GM21723 (cell line): ENCODE results near the gene MRFAP1L1.
"Not testable (repeated sequence)": the region's sequence is repeated elsewhere in the genome, so short reads cannot be mapped to it uniquely, and the experiment has no call there.

Source experiments
- ATAC-seq: cut with Tn5 transposase; IDR thresholded peaks from one replicate; pipeline ENCODE4 v1.9.1; 2021; ENCODE audit warnings: mild to moderate bottlenecking, moderate library complexity; ENCODE audit not compliant: unreplicated experiment

Gene MRFAP1L1

DNA sequence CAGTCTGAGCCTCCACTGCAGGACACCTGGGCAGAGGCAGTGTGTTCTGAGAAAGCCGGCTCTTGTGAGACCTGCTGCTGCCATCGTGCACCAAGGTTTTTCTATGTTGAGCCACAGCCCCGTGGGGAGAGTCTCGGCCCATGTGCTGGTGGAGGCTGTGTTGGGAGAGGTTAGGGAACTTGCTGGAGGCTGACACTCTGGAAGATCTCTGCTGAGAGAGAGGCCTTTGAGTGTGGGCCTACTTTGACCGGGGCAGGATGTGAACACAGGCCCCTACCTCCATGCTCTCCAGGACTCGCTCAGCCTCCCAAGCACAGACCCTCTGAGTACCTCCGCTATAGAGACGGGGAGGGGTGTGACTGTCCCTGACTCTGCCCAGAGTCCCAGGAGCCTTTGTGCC, 17.3 kb downstream of the MRFAP1L1 start:
- ATAC-seq: no peak

DNA sequence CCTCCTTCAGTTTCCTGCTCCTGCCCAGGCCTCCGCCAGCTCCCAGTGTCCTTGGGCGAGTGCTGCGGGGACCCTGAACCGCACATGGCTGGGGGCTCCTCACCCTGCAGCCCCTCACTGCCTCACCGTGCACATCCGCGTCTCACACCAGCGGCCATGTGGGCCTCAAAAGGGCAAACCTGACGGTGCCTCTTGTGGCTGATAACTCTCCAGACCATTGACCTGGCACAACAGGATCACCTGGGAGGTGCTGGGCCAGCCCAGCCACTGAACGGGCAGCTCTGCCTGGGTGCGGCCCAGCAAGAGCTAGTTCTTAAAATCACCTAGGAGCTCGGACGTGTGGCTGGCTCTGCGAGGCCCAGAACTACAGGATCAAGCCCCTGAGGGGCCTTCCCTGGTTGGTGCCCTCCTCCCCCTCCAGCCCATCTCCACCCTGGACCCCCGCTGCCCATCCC, 20.1 kb downstream of the MRFAP1L1 start:
- ATAC-seq: no peak

DNA sequence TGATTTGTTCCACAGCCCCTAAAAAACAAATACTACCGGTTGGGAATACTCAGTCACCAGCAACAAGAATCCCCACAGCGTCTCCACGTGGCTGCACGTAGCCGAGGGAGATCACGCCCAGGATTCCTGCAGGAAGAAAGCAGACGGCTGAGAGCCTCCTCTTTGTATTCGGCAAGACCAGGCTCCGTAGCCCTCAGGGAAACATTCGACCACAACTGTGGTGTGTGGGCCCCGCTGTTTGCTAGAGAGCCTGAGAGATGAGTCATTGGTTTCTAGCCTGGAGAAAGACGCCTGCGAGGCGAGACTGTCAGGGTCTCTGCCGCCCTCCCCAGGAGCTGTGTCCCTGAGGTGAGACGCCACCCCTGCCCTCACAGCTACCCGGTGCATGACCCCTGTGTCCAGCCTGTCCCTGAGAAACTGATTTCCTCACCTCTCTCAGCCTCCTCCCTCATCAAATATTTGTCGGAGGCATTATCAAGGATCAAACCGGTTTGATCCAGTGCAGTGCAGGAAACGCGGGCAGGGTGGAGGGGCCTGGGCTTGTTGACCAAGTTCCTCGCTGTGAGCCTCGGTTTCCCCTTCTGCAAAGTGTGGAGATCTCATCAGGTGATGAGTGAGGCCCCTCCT, 20.7 kb downstream of the MRFAP1L1 start:
- peak; percentile 92 for ATAC-seq

DNA sequence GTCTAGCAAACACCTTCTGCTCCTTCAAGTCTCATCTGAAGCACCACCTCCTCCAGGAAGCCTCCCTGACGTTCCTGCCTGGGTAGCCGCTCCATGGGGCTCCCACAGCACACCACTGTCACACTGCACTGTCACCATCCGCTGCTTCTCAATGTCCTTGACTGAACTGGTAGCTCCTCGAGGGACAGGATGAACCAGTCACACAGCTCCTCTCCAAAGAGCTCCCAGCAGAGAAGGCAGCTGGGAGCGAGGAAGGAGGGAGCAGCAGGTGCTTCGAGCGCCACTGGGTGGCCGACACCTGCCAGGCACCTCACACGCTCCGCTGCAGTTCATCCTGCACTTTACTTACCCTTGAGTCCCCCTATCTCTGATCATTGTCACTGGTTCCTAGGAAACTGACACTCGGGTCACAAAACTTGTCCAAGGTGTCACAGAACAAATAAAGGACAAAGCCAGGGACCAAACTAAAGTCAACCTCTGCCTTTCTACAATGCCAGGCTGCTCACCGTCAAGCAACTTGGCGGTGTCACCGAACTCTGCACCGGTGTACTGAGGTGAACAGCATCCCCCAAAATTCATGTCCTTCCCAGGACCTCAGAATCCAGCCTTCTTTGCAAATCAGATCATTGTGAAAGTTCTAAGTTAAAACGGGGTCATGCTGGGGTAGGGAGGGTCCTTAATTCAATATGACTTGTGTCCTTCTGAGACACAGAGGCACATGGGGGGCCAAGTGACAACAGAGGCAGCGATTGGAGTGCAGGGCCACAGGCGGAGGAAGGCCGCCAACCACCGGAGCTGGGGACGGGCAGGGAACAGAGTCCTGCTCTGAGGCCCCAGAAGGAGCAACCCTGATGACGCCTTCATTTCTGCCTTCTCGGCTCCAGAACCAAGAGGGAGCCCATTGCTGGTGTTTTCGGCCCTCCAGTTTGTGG, 21.5 kb downstream of the MRFAP1L1 start:
- no peak for ATAC-seq

DNA sequence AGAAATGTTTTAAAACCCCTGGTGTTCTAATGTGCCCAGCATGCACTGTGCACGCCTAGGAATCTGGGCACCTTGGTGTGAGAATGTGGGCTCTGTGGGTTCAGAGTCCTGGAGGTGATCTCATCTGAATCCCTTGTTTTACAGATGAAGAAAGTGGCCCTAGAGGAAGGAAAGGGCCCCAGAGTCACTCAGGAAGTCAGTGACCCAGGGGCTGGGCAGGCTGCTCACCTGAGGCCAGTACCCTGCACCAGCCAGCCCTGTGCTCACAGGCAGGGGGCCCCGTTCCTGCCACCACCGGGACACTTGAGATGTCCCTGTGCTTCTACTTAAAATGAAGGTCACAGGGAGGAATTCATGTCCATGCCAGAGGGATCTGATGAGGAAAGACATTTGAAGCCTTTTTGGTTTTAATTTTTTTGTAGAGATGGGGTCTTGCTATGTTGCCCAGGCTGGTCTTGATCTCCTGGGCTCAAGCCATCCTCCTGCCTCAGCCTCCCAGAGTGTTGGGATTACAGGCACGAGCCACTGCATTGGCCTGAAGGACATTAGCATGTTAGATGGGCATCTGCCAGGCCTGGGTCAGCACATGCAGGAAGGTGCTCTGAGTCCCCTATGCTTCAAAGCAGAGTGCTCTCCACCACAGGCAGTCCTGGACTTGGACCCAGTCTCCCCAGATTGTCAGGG, 23.4 kb downstream of the MRFAP1L1 start:
- ATAC-seq: no peak

DNA sequence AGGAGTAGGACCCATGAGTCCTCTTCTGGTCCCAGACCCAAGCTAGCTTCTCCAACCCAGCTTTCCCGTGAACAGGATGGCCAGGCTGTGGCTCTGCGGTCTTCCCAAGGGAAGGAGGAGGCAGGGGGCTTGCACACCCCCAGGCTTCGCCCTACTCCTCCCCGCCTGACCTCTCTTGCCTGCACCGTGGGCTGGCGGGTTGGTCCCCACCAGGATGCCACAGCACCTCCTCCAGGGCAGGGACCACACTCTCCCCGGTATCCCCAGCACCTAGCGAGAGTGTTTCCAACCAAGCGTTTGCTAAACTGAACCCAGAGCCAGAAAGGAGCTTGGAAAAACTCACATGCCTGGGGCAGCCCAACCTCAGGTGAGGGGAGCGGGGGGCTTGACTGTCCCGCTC, 25.0 kb downstream of the MRFAP1L1 start:
- no peak for ATAC-seq

DNA sequence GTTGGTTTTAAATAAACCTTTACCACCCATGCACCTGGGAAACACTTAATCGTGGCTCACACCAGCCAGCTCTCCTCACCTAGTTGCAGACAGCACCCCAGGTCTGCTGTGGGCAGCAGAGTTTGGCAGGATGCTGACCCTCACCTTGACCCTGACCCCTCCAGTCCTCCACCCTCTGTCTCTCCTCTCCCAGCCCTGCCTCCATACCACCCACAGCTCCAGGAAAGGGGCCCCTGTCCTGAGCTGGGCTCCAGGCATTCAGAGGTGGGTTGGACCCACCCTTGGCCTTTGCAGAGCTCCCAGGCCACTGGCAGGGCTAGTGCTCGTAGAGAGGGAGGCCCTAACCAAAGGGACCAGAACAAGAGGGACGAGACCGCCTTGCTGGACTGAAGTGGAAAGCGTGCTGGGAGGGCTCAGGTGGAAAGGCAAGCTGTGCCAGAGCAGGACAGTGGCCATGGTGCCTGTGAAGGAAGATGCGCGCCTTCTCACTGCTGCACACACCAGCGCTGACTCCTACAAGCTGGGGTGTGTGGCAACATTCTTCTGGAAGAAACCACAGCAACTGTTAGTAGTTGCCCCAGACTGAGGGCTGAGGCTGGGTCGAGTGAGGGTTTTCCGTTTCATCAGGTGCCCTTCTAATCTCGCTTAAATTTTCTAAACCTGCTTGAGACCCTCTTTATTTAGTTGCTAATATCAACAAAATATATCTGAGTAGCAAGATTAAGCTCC, 26.6 kb downstream of the MRFAP1L1 start:
- ATAC-seq: no peak

DNA sequence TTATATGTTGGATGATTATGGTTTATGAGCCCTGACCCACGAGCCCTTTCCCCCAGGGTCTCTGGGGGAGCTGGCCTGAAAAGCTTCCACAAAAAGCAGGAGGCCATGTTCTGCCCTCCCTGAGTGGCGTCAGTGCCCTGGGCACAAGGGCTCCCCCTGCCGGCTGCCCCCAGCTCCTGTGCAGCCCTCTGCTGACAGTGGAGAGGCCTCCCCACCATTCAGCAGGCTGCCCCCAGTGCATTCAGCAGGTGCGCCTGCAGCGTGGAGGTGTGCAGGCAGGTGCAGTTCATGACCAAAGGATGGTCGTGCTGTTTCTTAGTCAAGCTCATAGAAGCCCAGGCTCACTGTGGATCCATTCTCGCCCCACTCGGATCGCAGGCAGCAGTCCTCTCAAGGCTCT, 28.5 kb downstream of the MRFAP1L1 start:
- no peak for ATAC-seq

DNA sequence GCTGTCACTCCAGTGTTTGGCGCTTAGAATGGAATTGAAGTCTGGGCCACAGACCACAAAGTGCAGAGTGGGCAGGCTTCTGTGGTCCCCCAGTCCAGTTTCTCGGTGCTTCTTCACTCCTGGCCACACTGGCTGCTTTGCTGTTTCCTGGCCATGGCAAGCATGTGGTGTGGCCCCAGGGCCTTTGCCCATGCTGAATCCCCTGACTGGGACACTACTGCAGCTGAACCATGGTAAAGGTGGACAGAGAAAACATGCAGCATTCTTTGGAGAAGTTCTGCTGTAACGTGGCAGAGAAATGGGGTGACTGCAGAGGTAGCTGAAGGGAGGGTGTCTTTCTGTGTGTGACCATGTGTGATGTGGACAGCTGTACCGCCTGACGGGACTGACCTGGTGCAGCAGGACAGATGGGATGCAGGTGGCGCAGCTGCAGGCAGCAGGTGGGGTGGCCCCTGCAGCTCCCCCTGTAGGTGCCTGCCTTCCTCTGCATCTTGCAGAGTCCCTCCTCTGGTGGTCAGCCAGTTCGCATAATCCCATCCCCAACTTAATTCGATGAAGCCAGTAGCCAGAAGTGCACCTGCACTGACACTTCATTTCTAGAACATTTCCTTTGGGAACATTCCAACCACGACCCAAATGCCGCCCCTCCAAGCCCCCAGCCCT, 29.2 kb downstream of the MRFAP1L1 start:
- ATAC-seq: no peak

DNA sequence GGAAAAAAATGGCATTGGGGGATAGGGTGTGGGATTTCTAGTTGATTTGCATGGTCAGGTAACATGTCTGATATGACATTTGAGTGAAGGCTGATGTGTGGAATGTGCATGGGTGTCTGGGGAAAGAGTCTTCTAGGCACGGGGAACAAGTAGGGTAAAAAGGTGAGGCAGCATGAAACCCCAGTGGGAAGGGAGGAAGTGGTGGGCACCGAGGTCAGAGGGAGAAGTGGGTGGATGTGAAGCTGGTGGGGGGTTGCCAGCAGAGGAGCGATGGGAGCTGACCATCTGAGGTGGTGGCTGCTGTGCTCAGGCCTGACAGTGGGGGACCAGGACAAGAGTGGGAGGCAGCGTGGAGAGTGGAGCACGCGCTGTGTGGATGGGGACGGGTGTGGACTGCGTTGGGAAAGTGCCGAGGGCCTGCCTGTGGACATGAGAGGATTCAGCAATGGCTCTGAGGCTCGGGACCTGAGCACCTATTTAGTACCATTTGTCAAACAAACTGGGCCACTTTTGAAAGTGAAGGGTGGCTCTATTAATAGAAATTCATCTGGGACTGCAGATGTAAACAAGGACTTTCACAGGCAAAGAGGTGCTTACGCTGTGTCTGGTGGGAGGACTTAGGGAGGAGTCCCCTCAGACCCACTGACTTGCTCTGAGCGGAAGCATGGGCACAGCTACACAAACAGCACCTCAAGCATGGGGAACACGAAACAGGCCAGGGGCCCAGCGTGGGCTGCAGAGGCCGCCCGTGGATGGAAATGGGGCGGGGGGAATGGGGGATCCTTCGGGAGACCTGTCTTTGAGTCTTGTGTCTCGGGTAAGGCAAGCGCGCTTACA, 32.7 kb downstream of the MRFAP1L1 start:
- ATAC-seq: no peak

DNA sequence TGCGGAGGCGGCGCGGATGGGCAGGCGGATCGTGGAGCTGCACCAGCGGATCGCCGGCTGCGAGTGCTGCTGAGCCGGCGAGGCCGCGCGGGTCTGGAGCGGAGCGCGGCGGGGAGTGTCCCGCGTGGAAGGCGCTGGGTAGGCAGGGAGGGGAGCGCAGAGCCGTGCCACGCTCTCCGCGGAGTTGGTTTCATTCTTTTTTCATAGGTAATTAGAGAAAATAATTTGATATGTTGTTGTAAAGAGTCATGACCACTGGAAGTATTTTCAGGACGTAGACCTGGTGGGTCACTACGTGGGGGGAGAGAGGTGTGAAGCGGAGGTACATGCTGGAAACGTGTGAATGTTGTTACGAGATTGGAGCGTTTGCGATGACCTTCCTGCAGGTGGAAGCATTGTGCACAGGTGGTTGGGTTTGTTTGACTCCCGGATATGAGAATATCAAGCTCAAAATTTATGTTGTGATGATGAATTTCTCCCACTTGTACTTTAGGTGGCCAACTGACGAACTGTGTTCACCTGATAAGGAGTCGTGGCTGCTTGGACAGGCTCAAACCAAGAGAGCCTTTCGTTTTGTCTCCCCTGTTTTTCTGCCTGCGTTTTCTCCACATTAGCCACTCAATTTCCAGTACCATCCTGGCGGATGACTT, 35.0 kb downstream of the MRFAP1L1 start:
- ATAC-seq: peak; percentile 51

DNA sequence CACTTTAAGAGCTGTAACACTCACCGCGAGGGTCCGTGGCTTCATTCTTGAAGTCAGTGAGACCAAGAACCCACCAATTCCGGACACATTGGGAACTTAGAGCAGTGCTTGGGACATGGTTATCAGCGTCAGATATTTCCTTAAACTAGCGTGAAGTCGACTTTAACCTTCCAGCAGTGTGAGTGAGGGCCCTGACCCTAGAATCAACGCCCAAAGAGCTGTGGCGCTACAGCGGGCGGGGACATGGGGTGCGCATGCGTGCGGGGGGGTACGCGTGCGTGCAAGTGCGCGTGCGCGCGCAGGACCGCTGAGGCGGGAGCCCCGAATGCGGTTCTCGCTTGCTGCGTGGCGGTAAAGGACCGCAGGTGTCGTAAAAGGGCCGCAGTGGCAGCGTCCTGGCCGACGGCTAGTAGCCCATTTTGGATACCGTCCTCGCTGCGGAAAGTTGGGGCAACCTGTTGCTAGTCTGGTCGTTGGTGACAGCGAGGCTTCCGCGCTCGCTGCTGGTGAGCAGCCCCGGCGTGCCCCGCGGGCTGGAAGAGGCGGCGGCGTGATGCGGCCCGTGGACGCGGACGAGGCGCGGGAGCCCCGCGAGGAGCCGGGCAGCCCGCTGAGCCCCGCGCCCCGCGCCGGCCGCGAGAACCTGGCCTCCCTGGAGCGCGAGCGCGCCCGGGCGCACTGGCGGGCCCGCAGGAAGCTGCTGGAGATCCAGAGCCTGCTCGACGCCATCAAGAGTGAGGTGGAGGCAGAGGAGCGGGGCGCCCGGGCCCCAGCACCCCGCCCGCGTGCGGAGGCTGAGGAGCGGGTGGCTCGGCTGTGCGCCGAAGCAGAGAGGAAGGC, 35.8 kb downstream of the MRFAP1L1 start:
- peak; percentile 74 for ATAC-seq

DNA sequence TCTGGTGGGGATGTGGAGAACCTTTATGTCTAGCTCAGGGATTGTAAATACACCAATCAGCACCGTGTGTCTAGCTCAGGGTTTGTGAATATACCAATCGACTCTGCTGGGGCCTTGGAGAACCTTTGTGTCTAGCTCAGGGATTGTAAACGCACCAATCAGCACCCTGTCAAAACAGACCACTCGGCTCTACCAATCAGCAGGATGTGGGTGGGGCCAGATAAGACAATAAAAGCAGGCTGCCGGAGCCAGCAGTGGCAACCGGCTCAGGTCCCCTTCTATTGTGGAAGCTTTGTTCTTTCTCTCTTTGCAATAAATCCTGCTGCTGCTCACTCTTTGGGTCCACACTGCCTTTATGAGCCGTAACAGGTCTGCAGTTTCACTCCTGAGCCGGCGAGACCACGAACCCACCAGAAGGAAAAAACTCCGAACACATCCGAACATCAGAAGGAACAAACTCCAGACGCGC, 36.4 kb downstream of the MRFAP1L1 start:
- not testable (repeated sequence) for ATAC-seq

DNA sequence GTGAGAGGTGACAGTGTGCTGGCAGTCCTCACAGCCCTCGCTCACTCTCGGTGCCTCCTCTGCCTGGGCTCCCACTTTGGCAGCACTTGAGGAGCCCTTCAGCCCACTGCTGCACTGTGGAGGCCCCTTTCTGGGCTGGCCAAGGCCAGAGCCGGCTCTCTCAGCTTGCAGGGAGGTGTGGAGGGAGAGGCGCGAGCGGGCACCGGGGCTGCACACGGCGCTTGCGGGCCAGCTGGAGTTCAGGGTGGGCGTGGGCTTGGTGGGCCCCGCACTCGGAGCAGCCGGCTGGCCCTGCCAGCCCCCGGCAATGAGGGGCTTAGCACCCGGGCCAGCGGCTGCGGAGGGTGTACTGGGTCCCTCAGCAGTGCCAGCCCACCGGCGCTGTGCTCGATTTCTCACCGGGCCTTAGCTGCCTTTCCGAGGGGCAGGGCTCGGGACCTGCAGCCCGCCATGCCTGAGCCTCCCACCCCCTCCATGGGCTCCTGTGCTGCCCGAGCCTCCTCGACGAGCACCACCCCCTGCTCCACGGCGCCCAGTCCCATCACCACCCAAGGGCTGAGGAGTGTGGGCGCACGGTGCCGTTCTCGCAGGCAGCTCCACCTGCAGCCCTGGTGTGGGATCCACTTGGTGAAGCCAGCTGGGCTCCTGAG, 37.0 kb downstream of the MRFAP1L1 start:
- not testable (repeated sequence) for ATAC-seq

DNA sequence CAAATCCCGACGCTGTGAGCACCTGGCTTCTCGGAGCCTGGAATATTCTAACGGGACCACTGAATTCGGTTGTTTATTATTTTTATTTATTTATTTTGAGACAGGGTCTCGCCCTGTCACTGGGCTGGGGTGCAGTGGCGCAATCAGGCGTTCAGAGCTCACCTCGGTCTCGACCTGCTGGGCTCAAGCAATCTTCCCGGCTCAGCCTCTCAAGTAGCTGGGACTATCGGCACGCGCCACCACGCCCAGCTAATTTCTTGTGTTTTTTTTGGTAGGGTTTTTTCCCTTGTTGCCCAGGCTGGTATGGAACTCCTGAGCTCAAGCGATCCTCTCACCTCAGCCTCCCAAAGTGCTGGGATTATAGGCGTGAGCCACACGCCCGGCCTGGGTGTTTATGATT, 37.5 kb downstream of the MRFAP1L1 start:
- no peak for ATAC-seq

DNA sequence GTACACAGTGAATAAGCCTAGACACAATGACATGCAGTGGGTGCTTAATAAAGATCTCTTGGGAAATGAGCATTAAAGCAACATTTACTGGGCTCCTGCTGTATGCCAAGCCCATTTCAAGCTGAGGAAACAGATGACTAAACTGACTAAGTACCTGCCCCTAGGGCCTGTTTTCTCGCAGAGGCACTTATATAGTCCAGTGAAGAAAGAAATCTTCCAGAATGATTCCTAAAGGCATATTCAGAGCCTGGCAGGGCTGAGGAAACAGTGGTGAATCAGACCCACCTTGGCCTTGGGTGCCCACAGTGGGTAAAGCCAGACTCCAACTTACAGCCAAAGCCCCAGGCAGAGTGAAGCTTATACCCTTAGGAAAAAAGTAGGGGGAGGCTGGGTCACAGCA, 38.0 kb downstream of the MRFAP1L1 start:
- ATAC-seq: no peak

DNA sequence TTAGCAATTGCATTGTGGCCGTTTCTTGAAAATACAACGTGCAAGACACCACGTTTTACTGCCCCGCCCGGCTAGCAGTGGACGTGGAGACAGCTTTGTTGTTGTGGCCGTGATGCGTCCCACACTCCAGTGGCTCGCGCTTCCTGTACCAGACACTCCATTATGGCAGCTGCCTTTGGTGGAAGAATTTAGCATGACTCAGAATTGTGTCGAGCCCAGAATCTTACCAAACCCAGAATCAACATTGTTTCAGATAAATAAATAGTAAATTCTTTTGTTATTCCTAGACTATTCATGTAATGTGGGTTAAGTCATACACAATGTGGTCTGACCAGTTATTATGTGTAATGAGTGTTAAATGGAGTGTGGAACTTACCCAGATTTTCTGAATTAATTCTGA, 41.3 kb downstream of the MRFAP1L1 start:
- no peak for ATAC-seq

DNA sequence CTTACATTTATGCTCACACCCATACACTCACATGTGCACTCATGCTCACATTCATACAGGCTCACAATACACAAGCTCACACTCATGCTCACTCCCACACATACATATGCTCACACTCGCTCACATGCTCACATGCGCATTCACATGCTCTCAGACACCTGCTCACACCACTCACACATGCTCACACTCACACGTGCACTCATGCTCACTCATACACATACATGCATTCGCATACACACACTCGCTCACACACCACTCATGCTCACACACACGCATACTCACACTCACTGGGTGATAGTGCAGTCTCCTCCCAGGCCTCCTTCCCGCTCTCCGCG, 44.4 kb downstream of the MRFAP1L1 start:
- ATAC-seq: no peak
